Measurements from ENCODE around the gene SRGAP2B.
"Not testable (repeated sequence)": the region's sequence is repeated elsewhere in the genome, so short reads cannot be mapped to it uniquely, and the experiment has no call there.

Gene SRGAP2B

DNA sequence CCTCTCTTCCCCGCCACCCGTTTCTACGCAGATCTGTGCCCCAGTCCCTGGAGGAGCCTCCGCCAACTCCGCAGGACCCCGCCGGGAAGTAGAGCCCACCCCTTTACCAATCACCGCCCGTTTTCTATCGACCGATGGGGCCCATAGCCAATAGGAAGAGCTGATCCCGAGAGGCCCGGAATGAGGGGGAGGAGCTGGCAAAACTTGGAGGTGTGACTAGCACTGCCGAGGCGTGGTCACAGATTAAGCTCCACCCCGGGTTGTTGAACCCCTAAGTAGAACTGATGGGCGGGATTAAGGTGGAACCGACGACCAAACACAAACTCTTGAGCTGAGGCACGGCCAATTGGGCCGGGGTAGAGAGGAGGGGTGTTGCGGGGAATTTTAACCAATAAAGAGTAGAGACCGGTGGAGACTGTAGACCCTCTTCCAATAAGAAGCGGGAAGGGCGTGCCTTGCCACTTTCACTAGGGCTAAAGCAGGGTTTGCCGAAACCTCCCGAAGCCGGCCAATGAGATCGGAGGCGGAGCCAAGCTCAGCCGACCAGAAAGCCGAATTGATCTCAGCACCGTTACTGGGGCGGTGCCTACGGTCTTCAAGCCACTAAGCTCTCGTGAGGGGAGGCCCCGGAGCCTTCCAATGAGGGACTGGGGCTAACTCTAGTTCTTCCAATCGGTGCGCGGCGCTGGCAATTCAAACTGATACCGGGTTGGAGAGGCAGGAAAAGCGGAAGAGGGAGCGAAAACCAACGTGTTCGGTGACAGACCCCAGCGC lies at the start of gene SRGAP2B, which contains the start of gene FAM72D:
SRGAP2B (minus strand) TSS at position 45 of the 774 bp plus-strand sequence. CDS start 2,427 bp downstream, outside the sequence.
FAM72D (plus strand) TSS at position 691 of the 774 bp plus-strand sequence. CDS start 874 bp downstream, outside the sequence.
- DNase-seq (ENCODE audit: low read depth) = not testable (repeated sequence)

GRCh38 chr1:145144264-145144913 lies 49.3 kb upstream of the SRGAP2B start:
- DNase-seq (ENCODE audit: low read depth) = not testable (repeated sequence)

DNA sequence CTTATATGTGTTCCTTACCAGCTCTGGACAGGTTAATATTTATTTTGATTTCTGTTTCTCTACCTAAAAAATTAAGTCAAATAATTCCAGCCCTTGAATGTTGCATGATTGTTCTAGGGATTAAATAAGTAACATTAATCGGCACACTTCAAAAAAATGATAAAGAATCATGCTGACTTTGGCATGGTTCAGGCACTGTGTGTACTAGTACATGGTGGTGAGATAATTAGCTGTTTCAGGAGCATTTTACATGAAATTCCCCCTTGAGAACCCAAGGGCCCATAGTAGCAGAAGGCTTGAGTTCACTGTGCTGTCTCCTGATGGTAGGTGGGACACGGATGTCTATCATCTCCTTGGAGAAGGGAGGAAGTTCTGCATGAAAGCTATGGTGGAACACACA lies 45.4 kb upstream of the SRGAP2B start:
- DNase-seq (ENCODE audit: low read depth) = not testable (repeated sequence)

DNA sequence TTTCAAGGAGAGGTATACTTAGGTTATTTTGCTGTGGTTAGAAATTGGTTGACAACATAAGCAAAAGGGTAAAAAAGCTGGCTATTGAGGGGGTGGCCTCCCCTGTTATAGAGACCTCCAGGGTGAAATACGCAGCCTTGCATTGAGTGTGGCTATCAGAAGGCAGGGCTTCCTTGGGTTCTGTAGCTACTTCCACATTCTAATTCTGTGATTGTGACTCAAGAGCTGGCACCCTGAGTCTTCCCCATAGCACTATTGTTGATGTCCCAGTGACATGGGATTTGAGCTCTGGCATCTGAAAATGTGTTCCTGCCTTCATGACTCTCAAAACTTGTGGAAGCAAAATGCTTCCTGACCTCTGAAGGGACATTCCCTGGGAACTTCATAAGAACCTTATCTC lies 39.3 kb upstream of the SRGAP2B start:
- DNase-seq (ENCODE audit: low read depth) = not testable (repeated sequence)

GRCh38 chr1:145128697-145129469 lies 33.8 kb upstream of the SRGAP2B start:
- DNase-seq (ENCODE audit: low read depth) = not testable (repeated sequence)

- not testable (repeated sequence) for DNase-seq (ENCODE audit: low read depth)
These were observed 32.0 kb upstream of the SRGAP2B start for GRCh38 chr1:145127144-145127543.

GRCh38 chr1:145125112-145125511 lies 30.0 kb upstream of the SRGAP2B start:
- DNase-seq (ENCODE audit: low read depth) = not testable (repeated sequence)

DNA sequence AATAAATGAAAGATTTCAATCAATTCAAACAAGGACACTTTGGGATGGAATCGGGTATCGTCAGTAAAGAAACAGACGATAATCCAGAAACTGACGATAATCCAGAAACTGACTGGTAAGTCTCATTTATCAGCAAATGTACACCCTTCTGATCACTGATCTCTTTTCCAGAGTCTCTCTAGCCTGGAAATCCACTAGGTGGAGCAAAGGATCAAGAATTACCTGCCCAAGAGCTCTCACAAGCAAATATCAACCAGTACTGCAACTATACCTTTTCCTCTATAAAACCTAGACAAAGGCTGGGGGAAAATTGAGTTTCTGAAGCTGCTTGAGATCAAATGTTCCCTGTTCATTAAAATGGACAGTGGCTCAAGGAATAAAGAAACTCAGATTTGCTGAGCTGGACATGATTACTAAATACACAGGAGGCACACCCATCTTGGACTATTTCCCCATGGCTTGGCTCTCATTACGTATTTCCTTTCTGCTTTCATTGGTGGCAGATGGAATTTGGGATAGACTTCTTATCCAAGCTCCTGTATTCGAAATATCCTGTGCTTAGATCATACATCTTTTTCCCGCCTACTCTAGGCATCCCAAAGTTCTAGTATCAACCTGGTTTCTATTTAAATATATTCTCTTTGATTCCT lies 29.0 kb upstream of the SRGAP2B start:
- DNase-seq (ENCODE audit: low read depth) = not testable (repeated sequence)

DNA sequence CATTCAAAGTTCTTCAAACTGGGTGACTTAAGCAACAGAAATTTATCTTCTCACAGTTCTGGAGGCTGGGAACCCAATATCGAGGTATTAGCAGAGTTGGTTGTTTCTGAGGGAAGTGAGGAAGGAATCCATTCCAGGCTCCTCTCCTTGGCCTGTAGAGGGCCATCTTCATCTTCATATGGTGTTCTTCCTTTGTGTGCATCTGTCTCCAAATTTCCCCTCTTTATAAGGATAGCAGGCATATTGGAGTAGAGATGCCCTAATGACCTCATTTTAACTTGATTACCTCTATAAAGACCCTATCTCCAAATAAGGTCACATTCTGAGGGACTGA lies 27.9 kb upstream of the SRGAP2B start:
- DNase-seq (ENCODE audit: low read depth) = not testable (repeated sequence)

GRCh38 chr1:145122344-145123061 lies 27.4 kb upstream of the SRGAP2B start:
- not testable (repeated sequence) for DNase-seq (ENCODE audit: low read depth)

DNA sequence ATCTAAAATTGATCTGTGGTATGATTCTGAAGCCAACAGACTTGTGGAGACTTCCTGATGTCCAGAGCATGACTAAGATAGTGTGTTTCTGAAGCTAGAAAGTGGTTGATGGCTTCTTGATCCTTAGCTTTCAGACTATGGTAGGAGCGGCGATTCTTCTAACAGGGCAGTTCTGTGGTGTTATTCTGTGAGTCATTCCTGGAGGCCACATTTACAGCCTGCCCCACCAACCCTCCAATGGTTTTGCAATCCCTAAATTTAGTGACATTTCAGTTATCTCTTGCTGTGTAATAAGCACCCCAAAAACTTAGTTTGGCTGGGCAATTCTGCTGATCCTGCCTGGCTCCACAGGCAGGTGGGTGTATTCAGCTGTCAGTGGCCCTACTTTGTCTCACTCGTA lies 24.7 kb upstream of the SRGAP2B start:
- not testable (repeated sequence) for DNase-seq (ENCODE audit: low read depth)

GRCh38 chr1:145115587-145116493 lies 20.7 kb upstream of the SRGAP2B start:
- DNase-seq (ENCODE audit: low read depth) = not testable (repeated sequence)

DNA sequence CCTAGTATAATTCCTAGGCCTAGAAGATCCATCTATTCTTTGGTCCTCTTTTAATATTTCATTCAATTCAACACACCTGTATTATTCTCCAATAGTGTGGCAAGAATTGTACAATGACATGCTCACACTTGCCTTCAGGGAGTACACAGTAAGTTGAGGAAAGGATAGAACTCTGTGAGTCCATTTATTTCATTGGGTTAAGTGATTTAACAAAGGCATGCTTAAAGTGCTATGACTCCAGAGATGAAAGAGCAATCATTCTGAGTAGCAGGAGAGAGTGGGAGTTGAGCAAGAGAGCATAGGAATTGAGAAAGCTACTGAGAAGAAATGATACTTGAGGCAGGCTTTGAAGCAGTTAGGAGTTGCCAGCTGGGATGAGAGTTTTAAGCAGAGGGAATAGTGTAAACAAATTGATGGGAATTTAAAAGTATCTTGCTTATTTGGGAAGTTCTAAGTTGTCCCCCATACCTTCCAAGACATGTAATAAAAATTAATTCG lies 19.5 kb upstream of the SRGAP2B start:
- DNase-seq (ENCODE audit: low read depth) = not testable (repeated sequence)

- DNase-seq (ENCODE audit: low read depth) = not testable (repeated sequence)
These were observed 17.6 kb upstream of the SRGAP2B start for GRCh38 chr1:145112703-145113102.

DNA sequence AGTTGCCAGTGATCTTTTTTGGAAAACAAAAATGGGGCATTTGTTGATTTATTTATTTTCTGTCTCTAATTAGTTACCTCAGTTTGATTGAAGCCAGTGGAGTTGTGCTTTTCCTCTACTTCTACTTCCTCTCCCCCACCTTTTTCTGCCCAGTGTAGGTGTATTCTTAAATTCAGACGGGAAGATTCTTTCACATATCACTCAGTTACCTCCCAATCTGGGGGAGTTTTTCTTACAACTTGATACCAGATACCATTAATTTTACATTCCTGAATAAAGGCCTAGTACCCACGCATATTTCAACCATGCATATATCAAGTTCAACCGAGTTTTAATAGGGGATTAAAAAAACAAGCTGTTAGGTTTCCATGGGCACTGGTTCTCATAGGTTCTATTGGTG lies 16.5 kb upstream of the SRGAP2B start:
- not testable (repeated sequence) for DNase-seq (ENCODE audit: low read depth)

- DNase-seq (ENCODE audit: low read depth) = not testable (repeated sequence)
These were observed 8.2 kb upstream of the SRGAP2B start for GRCh38 chr1:145103294-145103693.

- DNase-seq (ENCODE audit: low read depth) = not testable (repeated sequence)
These were observed 6.6 kb upstream of the SRGAP2B start for GRCh38 chr1:145101725-145102124.

GRCh38 chr1:145094655-145095211 lies 395 bp downstream of the SRGAP2B start:
- not testable (repeated sequence) for DNase-seq (ENCODE audit: low read depth)

DNA sequence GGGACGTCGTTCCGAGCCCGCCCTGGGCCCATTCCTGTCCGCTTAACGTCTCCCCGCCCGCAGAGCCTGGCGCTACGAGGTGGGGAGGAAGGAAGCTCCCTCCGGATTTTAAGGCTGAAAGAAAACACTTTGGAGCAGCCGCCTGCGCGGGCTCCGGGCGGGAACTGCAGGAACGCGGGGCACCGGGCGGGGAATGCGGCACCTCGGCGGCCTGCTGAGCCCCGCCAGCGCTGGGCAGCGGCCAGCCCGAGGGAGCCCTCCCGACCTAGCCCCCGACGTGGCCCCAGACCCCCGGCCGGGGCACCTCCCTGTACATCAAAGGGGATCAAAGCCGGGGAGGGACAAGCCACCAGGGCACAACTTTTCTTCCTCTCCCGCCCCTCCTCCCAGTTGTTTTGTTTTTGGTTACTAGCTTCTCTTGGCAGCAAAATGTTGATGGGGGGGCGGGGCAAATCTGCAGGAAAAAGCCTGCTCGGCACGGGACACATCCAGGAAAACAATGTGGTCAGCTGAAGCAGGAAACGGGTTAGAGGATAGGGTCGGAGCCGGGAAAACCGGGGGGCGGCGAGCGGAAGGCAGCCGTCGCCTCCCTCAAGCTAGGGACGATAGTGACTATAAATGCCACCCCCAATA lies 1.5 kb downstream of the SRGAP2B start:
- DNase-seq (ENCODE audit: low read depth) = not testable (repeated sequence)

Measured in stimulated activated CD8-positive, alpha-beta memory T cell treated with anti-CD3 and anti-CD28 coated beads, Interleukin-4, amount 100 ng/mL, for 24 hours (primary cell).